Stimulated activated CD8-positive, alpha-beta memory T cell treated with anti-CD3 and anti-CD28 coated beads, Interleukin-12 subunit alpha, Interleukin-12 subunit beta, amount 100 ng/mL, for 1 hour (primary cell): ENCODE measurements around the gene LIX1L.

Experiments used
- DNase-seq: peaks from one replicate; pipeline ENCODE4 v3.0.0-alpha.2; 2020; ENCODE audit warnings: low read depth

Gene LIX1L

DNA sequence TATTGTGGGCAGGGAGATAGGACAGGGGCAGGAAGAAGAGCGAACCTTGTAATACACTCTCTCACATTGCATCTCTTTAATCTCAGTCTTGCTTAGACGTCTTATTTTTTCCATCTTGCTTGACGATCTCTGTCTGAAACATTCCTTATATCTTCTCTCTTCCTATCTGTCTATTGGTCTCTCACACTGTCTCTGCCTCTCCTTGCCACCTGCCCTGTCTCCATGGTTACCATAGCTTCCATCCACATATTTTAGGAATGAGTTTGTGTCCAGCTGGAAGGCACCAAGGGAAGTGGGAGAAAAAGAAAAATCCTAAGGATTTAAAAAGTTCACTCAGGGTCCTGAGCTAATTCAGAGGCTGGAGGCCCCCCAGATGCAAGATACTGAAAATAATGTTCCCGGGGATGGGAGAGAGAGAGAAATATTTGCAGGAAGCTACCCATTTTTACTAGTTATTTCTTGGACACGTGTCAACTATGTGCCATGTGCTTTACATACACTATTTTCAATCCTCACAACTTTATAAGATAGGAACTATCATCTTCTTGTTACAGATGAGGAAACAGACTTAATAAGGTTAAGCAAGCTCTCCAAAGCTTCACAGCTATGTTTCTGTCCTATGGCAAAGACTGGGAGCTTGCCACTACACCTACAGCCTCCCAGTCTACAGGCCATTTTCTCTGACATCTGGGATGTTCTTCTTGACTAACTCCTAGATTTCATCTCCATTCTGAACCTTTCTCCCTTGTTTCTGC, 5.6 kb upstream of the LIX1L start:
- no peak for DNase-seq

DNA sequence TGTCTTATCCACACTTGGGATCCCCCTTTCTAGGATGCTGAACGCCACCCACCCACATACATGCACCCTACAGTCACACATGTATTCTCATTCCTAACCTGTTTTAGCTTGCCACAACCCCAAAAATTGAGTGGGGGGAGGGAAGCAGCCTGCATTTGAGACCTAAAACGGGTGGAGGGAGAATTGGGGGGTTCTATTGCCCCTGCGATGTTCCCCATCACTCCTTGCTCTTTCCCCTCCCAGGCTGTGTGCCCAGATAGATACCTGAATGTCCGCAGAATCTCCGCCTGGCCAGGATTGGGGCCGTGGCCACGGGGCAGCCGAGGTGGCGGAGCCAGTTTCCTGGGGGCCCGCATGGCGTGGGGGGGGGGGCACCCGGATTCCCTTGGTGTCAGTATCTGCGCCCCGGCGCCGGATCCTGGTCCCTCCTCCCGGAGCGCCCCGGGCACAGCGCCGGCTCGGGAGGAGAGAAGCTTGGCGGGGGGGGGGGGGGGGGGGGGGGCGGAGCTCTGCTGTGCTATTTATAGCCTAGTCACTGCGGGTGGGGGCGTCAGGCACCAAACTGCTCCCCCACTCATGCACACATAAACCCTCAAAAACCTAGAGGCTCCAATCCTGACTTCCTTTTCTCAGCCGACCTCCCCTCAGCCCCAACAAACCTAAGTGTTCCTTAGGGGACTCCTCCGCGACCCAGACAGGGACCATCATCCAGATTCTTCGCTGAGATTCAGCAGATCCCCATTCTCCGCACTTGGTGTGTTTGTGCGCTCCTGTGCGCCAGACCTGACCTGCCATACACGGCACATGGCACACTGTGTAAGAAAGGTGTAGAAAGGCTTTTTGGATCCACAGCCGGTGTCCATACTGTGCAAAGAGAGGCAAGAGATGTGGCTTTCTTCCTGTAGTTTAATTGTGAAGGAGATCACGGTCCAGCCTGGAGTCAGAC, 4.6 kb upstream of the LIX1L start:
- DNase-seq: no peak

DNA sequence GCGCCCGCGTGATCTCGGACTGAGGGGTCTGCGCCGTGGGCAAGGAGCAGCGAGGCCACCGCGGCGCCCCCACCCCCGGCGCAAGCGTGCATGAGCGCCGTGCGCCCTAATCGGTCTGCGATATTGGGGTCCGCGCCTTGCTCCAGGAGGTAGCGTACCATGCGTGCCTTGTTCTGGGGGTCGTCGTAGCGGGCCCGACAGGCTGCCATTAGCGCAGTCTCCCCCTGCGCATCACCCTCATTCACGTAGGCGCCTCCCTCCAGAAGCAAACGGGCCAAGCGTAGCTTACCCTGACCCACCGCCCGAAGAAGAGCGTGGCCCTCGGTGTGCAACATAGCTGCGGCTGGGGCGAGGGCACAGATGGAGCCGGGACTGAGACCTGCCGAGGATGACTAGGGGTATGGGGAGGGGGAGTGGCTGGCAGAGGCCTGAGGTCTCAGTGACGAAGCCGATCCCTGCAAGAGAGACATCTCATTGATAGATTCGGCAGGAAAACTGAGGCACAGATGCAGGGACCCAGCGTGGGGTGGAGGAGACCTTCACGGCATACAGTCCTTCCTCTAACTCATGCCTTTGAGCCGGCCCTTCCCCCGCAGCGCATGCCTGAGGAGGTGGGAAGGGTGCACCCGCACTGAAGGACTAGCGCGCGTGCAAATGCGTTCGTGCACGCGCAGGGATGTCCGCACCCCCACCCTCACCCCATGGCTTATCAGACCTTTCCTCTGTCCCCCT, 3.8 kb upstream of the LIX1L start:
- DNase-seq: no peak

DNA sequence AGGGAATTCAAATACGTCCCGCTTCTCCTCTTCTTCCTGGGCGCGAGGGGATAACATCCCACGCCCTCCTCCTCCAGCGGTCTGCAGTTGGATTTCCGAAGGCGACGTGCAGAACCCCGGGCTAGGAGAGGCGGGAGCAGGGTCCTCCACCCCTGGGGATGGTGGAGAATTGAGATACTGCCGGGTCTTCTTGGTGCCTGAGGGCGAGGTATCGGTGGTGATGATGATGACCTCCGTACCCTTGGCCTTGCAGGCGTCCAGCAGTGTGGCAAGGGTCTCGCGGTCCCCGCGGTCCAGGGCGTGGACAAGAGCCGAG, 3.2 kb upstream of the LIX1L start:
- no peak for DNase-seq

DNA sequence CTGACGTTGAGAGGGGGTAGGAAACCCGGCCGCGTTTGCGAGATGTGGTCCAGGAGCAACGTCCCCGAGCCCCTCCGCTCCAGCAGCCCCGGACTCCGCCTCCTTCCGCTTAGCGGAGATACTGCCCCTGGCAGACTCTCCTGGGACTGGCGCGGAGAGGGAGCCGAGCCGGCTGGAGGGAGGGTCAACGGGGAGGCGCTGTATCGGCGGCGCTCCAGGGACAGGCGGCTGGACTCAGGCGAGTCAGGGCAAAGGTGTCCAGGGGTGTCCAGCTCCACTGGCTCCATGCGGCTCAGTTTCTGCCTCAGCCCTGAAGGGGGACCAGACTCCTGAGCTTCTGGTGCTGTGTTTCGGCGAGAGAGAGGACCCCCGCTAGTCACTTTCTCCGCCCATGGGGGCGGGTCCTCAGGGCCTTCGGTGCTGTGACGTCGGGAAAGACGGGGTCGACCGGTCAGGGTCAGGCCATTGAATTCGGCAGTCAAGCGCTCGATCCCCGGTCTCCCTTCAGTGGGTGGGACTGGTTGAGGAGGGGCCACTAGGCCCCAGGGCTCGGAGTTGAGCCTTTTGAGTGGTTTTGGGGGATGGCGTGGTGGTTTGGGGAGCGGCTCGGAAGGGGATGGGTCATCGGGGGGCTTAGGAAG, 2.8 kb upstream of the LIX1L start:
- DNase-seq: no peak

DNA sequence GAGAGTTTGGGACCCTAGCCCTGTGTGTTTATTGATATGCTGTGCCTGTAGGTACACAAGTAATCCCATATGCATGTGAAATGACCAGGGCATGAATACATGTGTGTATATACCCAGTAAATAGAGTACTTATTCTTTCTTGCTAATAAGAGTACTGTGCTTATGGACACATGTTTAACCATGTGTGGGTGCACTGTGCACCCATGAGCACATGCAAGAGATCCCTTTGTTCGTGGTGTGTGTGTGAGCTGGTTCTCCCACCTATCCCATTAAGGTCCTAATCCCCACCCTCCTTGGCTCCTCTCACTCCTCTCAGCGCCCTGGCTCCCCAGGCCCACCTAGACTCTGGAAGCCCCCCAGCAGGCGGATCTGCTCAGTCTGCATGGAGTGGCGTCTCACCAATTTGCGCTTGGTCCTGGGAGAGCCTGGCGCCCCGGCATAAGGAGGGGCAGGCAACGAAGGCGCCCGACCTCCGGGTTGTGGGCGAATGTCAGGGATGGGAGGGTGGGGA, 2.2 kb upstream of the LIX1L start:
- DNase-seq: no peak

DNA sequence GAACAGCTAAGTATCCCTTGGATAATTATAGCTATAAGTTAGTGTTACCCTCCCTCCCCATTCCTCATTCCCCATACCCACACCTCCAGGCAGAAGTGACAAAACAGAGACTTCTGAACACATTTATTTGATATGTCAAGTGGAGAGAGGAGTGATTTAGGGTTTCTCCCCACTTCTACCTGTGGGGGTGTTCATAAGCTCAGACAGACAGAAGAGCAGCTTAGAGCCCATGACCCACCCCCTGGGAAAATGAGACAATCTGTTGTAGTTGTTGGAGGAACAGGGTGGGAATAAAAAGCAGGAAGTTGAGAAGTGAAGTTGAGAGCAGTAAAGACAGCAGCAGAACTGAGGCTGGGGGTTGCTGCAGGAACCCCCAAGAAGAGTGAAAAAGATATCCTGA, 1.5 kb upstream of the LIX1L start:
- no peak for DNase-seq

DNA sequence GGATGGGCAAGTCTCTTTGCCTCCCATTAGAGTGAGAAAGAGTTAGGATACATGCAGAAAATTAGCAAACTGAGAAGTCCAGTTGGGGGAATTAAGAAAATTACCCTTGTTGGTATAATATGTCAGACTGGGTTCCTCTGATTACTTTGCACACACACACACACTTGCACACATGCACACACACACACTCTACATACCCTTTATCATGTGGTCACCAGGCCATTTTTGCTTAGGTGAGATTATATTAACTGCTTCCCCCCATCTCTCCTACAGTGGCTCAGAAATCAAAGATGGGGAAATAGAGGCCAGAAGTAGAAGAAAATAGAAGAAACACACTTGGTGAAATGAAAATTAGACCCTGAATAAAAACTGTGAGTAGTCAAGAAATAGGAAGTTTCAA, 917 bp upstream of the LIX1L start:
- DNase-seq: no peak

DNA sequence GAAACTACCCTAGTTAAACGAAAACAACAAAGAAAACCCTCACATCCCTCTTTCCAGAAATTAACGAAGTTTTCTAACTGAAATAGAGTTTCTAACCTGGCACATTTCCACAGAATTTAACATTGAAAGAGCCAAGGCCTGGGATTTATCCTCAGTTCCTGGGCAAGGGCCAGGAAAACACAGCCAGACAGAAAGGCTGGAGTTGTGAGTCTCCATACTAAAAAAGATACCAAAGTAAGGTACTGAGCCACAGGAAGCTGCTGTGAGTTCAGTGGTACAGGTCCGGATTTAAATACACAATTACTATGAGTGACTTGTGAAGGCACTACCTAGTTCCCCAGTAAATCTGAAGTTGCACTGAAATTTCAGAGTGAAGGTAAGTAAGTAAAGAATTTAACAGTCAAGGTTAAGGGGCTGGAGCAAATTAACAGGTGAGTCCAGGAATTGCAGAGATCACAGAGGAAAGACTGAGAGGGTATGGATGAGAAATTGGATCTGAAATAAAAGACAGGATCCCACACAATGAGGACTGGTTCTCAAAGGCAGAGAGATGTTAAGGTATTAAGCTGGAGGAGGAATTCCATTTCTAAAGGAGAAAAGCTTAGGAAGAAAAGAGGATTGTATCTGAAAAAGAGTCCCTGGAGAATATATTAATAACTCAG, 905 bp downstream of the LIX1L start:
- DNase-seq: no peak

DNA sequence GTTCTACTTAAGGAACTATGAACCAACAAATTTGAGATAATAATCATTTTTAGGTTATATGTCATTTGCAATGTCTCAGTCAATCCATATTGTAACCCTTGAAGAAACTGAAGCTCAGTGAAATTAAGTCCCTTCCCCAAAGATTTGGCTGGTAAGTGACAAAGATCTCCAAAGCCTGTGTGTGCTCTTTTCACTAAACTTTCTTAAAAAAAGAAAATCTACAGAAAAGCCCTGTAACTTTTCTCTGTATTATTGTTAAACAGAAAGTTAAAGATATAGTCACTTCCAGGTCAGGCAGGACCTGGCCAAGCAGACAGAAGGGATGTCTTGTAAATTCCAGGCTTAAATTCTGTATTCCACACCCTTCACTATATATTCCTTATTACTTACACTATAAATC, 1.5 kb downstream of the LIX1L start:
- no peak for DNase-seq

DNA sequence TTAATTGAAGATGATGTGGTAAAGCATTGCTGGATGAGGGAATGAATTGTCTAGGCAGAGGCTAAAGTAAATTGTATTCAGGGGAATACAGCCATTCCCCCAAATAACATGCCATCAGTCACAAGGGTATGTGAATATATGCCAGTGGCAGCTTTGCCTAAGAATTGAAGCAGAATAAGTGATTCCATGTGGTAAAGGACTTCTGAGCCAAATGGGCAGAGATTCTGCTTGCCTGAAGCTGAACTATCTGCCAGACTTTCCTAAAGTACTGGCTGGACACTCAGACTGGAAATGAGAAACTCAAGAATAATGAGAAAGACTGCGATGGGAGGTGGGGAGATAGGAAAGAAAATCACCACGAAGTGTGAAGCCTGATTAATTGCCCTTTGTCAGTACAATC, 2.4 kb downstream of the LIX1L start:
- DNase-seq: no peak

DNA sequence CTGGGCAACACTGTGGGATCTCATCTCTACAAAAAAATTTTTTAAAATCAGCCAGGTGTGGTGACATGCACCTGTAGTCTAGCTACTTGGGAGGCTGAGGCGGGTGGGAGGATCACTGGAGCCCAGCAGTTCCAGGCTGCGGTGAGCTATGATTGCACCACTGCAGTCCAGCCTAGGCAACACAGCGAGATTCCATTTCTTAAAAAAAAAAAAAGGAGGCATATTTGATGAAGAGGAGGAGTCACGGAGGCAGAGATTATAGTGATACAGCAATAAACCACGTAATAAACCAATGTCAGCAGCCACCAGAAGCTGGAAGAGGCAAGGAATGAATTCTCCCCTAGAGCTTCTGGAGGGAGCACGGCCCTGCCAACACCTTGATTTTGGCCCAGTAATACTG, 4.0 kb downstream of the LIX1L start:
- DNase-seq: no peak

DNA sequence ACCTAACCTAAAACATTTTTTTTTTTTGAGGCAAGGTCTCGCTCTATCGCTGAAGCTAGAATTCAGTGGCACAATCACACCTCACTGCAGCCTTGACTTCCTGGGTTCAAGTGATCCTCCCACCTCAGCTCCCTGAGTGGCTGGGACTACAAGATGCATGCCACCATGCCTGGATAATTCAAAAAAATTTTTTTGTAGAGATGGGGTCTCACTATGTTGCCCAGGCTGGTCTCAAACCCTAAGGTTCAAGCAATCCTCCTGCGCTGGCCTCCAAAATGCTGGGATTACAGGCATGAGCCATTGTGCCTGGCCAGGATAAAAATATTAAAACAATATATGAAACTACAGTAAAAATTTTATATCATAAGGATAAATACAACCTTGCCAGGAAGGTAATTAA, 4.9 kb downstream of the LIX1L start:
- no peak for DNase-seq

DNA sequence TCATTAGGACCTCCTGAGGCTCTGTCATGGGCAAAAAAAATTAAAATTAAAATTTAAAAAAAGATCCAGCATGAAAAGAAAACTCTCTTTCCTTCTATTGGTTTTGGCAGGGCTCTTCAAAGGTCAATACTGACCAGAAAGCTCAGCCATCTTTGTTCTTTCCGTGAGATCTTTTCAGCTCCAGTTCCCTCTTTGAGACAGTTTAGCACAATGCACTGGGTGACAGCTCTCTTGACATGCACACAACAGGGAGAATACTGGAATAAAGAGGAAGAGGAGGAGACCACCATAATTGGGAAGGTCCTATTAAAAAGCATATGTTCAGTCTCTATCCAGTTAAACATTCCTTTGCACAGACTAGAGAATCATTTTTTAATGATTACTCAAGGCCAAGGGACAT, 6.3 kb downstream of the LIX1L start:
- DNase-seq: no peak

DNA sequence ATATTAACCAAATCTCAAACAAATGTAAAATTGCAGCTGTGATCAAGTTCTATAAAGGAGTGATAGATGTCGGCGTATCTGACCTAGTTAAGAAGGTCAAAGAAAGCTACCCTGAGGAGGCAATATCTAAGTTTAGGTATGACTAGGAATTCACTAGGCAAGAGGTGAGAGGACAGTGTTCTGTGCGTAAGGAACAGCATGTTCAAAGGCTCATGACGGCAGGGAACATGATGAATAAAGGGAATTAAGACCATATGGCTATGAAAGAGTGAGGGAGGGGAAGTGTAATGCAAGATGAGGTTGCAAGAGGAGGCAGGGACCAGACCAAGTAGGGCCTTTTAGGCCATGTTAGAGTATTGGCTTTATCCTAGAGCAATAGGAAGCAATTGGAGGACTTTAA, 8.6 kb downstream of the LIX1L start:
- DNase-seq: no peak

DNA sequence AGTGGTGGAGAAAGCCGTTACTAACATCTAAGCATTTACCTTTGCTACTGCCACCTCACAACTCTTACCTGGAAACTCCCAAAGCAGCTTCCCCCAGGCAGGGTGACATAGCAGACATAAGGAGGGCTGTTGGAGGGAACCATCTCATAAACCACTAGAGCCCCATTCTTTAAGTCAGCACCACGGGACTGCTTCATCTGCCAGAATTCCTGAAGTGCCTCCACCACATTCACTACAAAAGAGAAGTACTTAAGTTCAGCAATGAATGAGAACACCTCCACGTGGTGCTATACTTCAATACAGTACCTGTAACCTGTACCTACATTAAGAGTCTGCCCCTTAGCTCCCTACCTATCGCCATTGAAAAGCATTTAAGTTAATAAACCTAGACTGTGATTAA, 10.3 kb downstream of the LIX1L start:
- DNase-seq: no peak

DNA sequence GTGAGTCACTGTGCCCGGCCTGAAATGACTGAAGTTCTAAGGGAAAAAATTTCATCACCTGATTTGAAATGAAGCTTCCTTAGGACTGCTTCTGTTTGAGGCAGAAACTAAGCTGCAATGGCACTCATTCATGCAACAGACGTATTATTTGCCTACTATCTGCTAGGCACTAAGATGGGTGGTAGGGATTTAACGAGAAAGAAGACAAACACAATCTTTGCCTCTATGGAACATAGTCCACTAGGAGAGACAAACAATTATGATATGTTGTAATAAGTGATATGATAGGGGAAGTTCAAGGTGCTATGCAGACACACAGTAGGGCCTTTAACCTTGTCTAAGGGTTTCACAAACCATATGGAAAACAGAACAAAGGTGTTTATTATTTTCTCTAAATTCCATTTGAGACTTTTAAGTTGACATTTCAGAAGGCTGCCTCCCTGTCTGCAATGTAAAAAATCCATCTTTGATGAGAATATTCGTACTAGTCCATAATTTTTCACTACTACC, 11.3 kb downstream of the LIX1L start:
- no peak for DNase-seq

DNA sequence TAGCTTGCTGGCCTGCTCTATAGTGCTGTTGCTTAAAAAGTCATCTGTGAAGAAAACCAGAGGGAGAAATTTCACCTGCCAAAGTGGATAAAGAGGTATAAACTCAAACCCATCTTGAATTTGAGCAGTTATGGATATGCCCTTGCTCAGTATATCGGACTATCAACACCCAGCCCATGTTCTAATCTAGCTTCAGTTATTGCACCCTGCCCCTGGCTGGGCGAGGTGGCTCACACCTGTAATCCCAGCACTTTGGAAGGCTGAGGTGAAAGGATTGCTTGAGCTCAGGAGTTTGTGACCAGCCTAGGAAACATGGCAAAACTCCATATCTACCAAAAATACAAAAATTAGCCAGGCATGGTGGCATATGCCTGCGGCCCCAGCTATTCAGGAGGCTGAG, 13.3 kb downstream of the LIX1L start:
- DNase-seq: no peak

DNA sequence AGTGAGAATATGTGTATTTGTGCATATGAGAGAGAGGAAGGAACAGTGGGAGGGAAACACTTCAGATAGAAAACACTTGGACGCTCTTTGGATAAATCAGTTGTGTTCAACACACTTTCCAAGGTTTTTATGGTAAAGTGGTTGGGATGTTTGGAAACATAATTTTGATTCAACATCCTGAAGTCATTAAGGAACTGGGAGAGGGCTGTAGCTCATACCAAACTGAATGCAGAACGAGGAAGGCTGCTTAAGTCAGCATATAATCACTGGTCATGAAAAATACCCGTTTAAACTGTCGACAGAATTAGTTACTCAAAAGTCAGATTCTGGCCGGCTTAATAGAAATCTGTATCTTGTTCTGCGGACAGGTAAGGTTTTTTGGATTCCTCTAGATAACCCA, 14.9 kb downstream of the LIX1L start:
- DNase-seq: no peak

DNA sequence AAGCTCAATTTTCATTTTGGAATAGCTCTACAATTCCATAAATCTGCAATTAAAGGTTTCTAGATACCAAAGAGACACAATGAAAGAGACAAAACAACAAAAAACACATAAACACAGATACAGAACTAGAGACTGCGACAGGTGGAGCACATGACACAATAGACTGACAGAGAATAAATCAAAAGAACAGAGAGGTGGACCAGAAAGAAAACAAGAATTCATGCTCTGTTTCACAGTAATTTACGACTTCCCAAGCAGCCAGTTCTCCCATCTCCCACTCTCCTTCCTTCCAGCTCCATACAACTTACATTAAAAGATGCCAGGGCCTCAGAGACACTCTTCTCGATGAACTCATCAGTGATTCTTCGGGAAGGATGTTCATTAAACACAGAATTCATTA, 15.4 kb downstream of the LIX1L start:
- no peak for DNase-seq

DNA sequence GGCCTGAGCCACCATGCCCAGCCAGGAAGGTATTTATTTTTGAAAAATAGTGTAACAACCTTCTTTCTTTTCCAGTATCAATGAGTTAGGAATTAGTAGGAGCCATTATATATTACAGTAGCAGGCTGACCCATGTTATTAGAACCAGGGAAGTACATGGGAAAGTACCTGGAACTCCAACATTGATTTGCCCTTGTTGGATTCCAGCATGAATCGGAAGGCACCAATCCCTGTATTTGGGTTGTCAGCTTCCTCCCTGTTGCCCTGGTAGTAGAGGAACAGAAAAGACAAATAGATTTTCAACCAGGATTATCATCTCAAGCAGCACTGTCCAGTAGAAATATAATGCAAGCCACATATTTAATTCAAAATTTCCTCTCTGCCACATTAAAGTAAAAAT, 20.4 kb downstream of the LIX1L start:
- no peak for DNase-seq

DNA sequence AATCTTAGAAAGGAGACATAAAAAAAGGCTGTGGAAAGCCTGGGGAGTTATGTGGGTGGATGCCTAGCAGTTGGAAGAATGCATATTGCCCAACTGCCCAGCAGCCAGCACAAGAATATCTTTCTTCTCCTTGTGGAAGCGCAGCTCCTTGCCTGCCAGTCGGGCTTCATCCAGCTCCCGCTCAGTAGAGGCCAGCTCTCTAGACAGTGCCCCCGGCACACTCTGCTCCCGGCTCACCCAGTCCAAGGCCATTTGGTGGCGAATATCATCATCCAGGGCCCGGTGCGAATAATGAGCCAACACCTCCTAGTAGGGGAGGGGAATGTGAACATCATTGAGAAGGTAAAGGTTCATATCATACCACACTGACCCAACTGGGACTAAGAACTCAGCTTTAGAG, 21.6 kb downstream of the LIX1L start:
- no peak for DNase-seq
